KBM-7 (cell line): ENCODE measurements around the gene NRROS.
"Not testable (repeated sequence)": the region's sequence is repeated elsewhere in the genome, so short reads cannot be mapped to it uniquely, and the experiment has no call there.

Experiments
- DNase-seq: peaks from one replicate; pipeline ENCODE4 v3.0.0-alpha.2; 2015
- in situ Hi-C: fragments of 300-500 bp; cut with MboI; formaldehyde crosslinking; loops from 2 replicates; pipeline ENCODE4 v1.14.3; 2020; ENCODE audit warnings: low sequenced_read_pairs, low pct_unique_long_range_greater_than_20kb, mixed read lengths

NRROS gene

GRCh38 chr3:196621611-196622010 is 17.9 kb upstream of the NRROS start:
- DNase-seq, result no peak
- in situ Hi-C loops, result no loop called here

GRCh38 chr3:196624067-196624790 is 15.3 kb upstream of the NRROS start:
- in situ Hi-C loops, result no loop called here
- DNase-seq, result peak; percentile 89

- DNase-seq, result peak; percentile 82
- in situ Hi-C loops, result no loop called here
Measured at GRCh38 chr3:196624907-196625306, 14.6 kb upstream of the NRROS start.

GRCh38 chr3:196625331-196625730 is 14.2 kb upstream of the NRROS start:
- in situ Hi-C loops, result no loop called here
- DNase-seq, result no peak

GRCh38 chr3:196627918-196628231 is 11.6 kb upstream of the NRROS start:
- DNase-seq, result no peak
- in situ Hi-C loops, result no loop called here

- DNase-seq, result no peak
- in situ Hi-C loops, result no loop called here
Measured at GRCh38 chr3:196629228-196629627, 10.3 kb upstream of the NRROS start.

- DNase-seq, result no peak
- in situ Hi-C loops, result no loop called here
Measured at GRCh38 chr3:196631682-196632045, 7.8 kb upstream of the NRROS start.

- in situ Hi-C loops, result no loop called here
- peak; percentile 100 for DNase-seq
Measured at GRCh38 chr3:196632046-196632751, 7.3 kb upstream of the NRROS start.

- DNase-seq, result no peak
- in situ Hi-C loops, result no loop called here
Measured at GRCh38 chr3:196633555-196634151, 5.8 kb upstream of the NRROS start.

- in situ Hi-C loops, result no loop called here
- no peak for DNase-seq
Measured at GRCh38 chr3:196634224-196634623, 5.3 kb upstream of the NRROS start.

GRCh38 chr3:196634829-196635228 is 4.7 kb upstream of the NRROS start:
- in situ Hi-C loops, result no loop called here
- DNase-seq, result no peak

- in situ Hi-C loops, result no loop called here
- DNase-seq, result no peak
Measured at GRCh38 chr3:196636369-196637349, 2.8 kb upstream of the NRROS start.

GRCh38 chr3:196637941-196638340 is 1.6 kb upstream of the NRROS start:
- DNase-seq, in situ Hi-C loops: not testable (repeated sequence)

GRCh38 chr3:196638861-196639482 is 522 bp upstream of the NRROS start:
- DNase-seq, result peak; percentile 57
- in situ Hi-C loops, result no loop called here

- in situ Hi-C loops, result no loop called here
- DNase-seq, result peak; percentile 50
Measured at GRCh38 chr3:196640297-196641018, 964 bp downstream of the NRROS start.

- in situ Hi-C loops, result no loop called here
- peak; percentile 43 for DNase-seq
Measured at GRCh38 chr3:196641333-196642054, 2.0 kb downstream of the NRROS start.

- no peak for DNase-seq
- in situ Hi-C loops, result no loop called here
Measured at GRCh38 chr3:196642434-196642833, 2.9 kb downstream of the NRROS start.

- in situ Hi-C loops, result no loop called here
- DNase-seq, result peak; percentile 83
Measured at GRCh38 chr3:196643201-196643749, 3.8 kb downstream of the NRROS start.
